Right ventricle myocardium inferior (tissue), 1 donor: ENCODE results near the gene ARVCF. TPM values are rescaled to one million over a fixed set of nuclear protein-coding genes. Genes with fewer than 3 reads are reported as not detected.
A peak's percentile ranks its signal among the peaks of the same experiment; 100 is the strongest.

ENCODE experiments used
- ATAC-seq: fragments of 200-7000 bp; cut with Tn5 transposase; one replicate; pipeline ENCODE4 v1.9.1; 2020; ENCODE audit warnings: mild to moderate bottlenecking, moderate library complexity
- DNase-seq: peaks from one replicate; pipeline ENCODE4 v3.0.0; 2021; ENCODE audit errors: missing footprints
- intact Hi-C: fragments of 100-400 bp; cut with DNase I; formaldehyde crosslinking; loops from one replicate; pipeline ENCODE4 v1.11.0; 2022
- total RNA-seq: library from RNA; stranded (reverse); fragmentation: NEBNext Ultra II Directional; extraction: Animal tissue kit (Norgen Biotek cat#: 25700); gene quantifications from one replicate; pipeline ENCODE4 v1.2.1, GENCODE V29; 2021
- donor health status: DM: no; HTN: yes; CAD: no; lungs with severe emphysema.

ARVCF gene
- total RNA-seq, 1 donor from 2014 or later, result 30.5 TPM

GRCh38 chr22:20021196-20022181 is 4.9 kb upstream of the ARVCF start:
- peak; percentile 73 for ATAC-seq
- intact Hi-C loops, result loop anchor here (5.0 kb wide), 1 partner anchor 111 kb away; the partner anchor contains the start of gene ZDHHC8
- DNase-seq, result peak; percentile 90

- DNase-seq (peak; percentile 97), ATAC-seq (peak; percentile 91)
- intact Hi-C loops, result loop anchor here (5.0 kb wide), 1 partner anchor 112 kb away; the partner anchor contains the start of gene ZDHHC8
These were observed 4.0 kb upstream of the ARVCF start, which contains the start of gene TANGO2 for GRCh38 chr22:20020533-20021195. Gene TANGO2, plus strand, starts transcription at chr22:20021110. Its CDS starts 15,689 bp downstream, at chr22:20036799.

GRCh38 chr22:20019661-20020532 is 3.3 kb upstream of the ARVCF start:
- DNase-seq (peak; percentile 63), ATAC-seq (no peak)
- intact Hi-C loops, result loop anchor here (5.0 kb wide), 2 partner anchors 62 to 112 kb away; partner anchors contain the start of genes DGCR8 and ZDHHC8

GRCh38 chr22:20018001-20018400 is 1.4 kb upstream of the ARVCF start:
- intact Hi-C loops, result loop anchor here (5.0 kb wide), 1 partner anchor 64 kb away; the partner anchor contains the start of gene DGCR8
- ATAC-seq (no peak), DNase-seq (no peak)

GRCh38 chr22:20017622-20017958 is 967 bp upstream of the ARVCF start:
- no peak for ATAC-seq
- intact Hi-C loops, result loop anchor here (5.0 kb wide), 1 partner anchor 65 kb away; the partner anchor contains the start of gene DGCR8
- no peak for DNase-seq

- intact Hi-C loops, result loop anchor here (5.0 kb wide), 1 partner anchor 66 kb away; the partner anchor contains the start of gene DGCR8
- ATAC-seq (no peak), DNase-seq (peak; percentile 70)
These were observed 471 bp downstream of the ARVCF start for GRCh38 chr22:20015971-20016733.

GRCh38 chr22:20015187-20015625 is 1.4 kb downstream of the ARVCF start:
- DNase-seq, result no peak

GRCh38 chr22:20014526-20015186 is 2.0 kb downstream of the ARVCF start:
- ATAC-seq, result no peak
- DNase-seq, result peak; percentile 63
- intact Hi-C loops, result loop anchor here (5.0 kb wide), 2 partner anchors 68 to 282 kb away; partner anchors contain the start of gene DGCR8

More at GRCh38 chr22:20015187-20015625, 1.4 kb downstream of the ARVCF start:
- intact Hi-C loops, result loop anchor here (5.0 kb wide), 1 partner anchor 67 kb away; the partner anchor contains the start of gene DGCR8
- ATAC-seq, result no peak

GRCh38 chr22:20013382-20013871 is 3.2 kb downstream of the ARVCF start:
- DNase-seq, result peak; percentile 87
- intact Hi-C loops, result loop anchor here (1.0 to 5.0 kb wide), 2 partner anchors 43 to 281 kb away; no protein-coding TSS in a partner anchor
- ATAC-seq, result peak; percentile 40

GRCh38 chr22:20012741-20013331 is 3.8 kb downstream of the ARVCF start:
- ATAC-seq, result no peak
- DNase-seq, result peak; percentile 59
- intact Hi-C loops, result loop anchor here (1.0 to 5.0 kb wide), 2 partner anchors 43 to 281 kb away; no protein-coding TSS in a partner anchor

- intact Hi-C loops, result loop anchor here (5.0 kb wide), 1 partner anchor 280 kb away; no protein-coding TSS in a partner anchor
- ATAC-seq, result no peak
These were observed 4.5 kb downstream of the ARVCF start for GRCh38 chr22:20011993-20012740.

GRCh38 chr22:20011123-20011992 is 5.3 kb downstream of the ARVCF start:
- DNase-seq, result no peak
- ATAC-seq, result no peak
- intact Hi-C loops, result loop anchor here (5.0 kb wide), 1 partner anchor 279 kb away; no protein-coding TSS in a partner anchor

More at GRCh38 chr22:20011993-20012740, 4.5 kb downstream of the ARVCF start:
- no peak for DNase-seq

- DNase-seq (peak; percentile 63), ATAC-seq (no peak)
- intact Hi-C loops, result loop anchor here (5.0 kb wide), 1 partner anchor 278 kb away; no protein-coding TSS in a partner anchor
These were observed 6.1 kb downstream of the ARVCF start for GRCh38 chr22:20010307-20011122.
